HG03108 (cell line): ENCODE results near the gene TEF.

Source experiments
- ATAC-seq: cut with Tn5 transposase; IDR thresholded peaks from one replicate; pipeline ENCODE4 v1.9.1; 2021; ENCODE audit warnings: moderate library complexity; ENCODE audit not compliant: unreplicated experiment

TEF gene

GRCh38 chr22:41353862-41354575 lies 27.7 kb upstream of the TEF start:
- ATAC-seq: no peak

GRCh38 chr22:41354979-41355378 lies 26.8 kb upstream of the TEF start:
- ATAC-seq: no peak

GRCh38 chr22:41355895-41356294 lies 25.8 kb upstream of the TEF start:
- ATAC-seq: no peak

- no peak for ATAC-seq
Measured at GRCh38 chr22:41356430-41357028, 25.2 kb upstream of the TEF start.

GRCh38 chr22:41357191-41357590 lies 24.6 kb upstream of the TEF start:
- no peak for ATAC-seq

- no peak for ATAC-seq
Measured at GRCh38 chr22:41358927-41359326, 22.8 kb upstream of the TEF start.

- ATAC-seq: no peak
Measured at GRCh38 chr22:41359376-41359775, 22.4 kb upstream of the TEF start.

- no peak for ATAC-seq
Measured at GRCh38 chr22:41360126-41360525, 21.6 kb upstream of the TEF start.

- no peak for ATAC-seq
Measured at GRCh38 chr22:41361716-41362310, 19.9 kb upstream of the TEF start.

- ATAC-seq: no peak
Measured at GRCh38 chr22:41362615-41363014, 19.1 kb upstream of the TEF start.

GRCh38 chr22:41364233-41364632 lies 17.5 kb upstream of the TEF start:
- no peak for ATAC-seq

GRCh38 chr22:41364955-41365354 lies 16.8 kb upstream of the TEF start:
- no peak for ATAC-seq

- no peak for ATAC-seq
Measured at GRCh38 chr22:41365425-41365824, 16.3 kb upstream of the TEF start.

- no peak for ATAC-seq
Measured at GRCh38 chr22:41366323-41367029, 15.3 kb upstream of the TEF start.

- no peak for ATAC-seq
Measured at GRCh38 chr22:41367039-41367679, 14.6 kb upstream of the TEF start.

GRCh38 chr22:41367680-41368542 lies 13.8 kb upstream of the TEF start:
- ATAC-seq: no peak

- ATAC-seq: no peak
Measured at GRCh38 chr22:41368543-41369423, 13.0 kb upstream of the TEF start.

- ATAC-seq: no peak
Measured at GRCh38 chr22:41369424-41369745, 12.4 kb upstream of the TEF start.

- ATAC-seq: no peak
Measured at GRCh38 chr22:41369837-41370236, 11.9 kb upstream of the TEF start.

GRCh38 chr22:41377846-41378245 lies 3.9 kb upstream of the TEF start:
- no peak for ATAC-seq
